ENCODE measurements around the gene TEAD4. TPM values are rescaled to one million over a fixed set of nuclear protein-coding genes. Genes with fewer than 3 reads are reported as not detected.

TEAD4 gene
- total RNA-seq, 4 donors from 2014 or later = 4.7 to 26.7 (median 25.0) TPM

GRCh38 chr12:3086211-3086610 lies 127.0 kb downstream of the TEAD4 start:
- 75 to 76% methylated on average over 3 to 4 of the region's 4 CpGs for WGBS, 2 donors (ENCODE audit: low coverage in 1 of 2)
- Histone ChIP-seq H3K27me3 (no peaks in the 10 kb centered on the region), H3K4me1 (peaks cover 0 to 39% (median 0%) of the 10 kb centered on the region in 3 donors), H3K9me3 (no peaks in the 10 kb centered on the region), H3K27ac (peak overlapping the region in 2 of 4 donors; percentile 2 to 4), H3K4me3 (no peak overlapping the region), H3K36me3 (peaks cover 0 to 26% of the 10 kb centered on the region in 2 donors)
- no peak for TF ChIP-seq POLR2AphosphoS5 (IDR thresholded peaks at IDR 0.05)
- TF ChIP-seq POLR2A (IDR thresholded peaks at IDR 0.05) = no peak
- TF ChIP-seq EP300 (IDR thresholded peaks at IDR 0.05) = no peak
- no peak for TF ChIP-seq CTCF (IDR thresholded peaks at IDR 0.05)
- no peak for ATAC-seq

- H3K27ac ChIP-seq = peak overlapping the region in 1 of 4 donors; percentile 2
- H3K36me3 ChIP-seq = peaks cover 0 to 25% of the 10 kb centered on the region in 2 donors
- no peak for ATAC-seq
- WGBS, 2 donors (ENCODE audit: low coverage in 1 of 2) = 80 to 82% methylated on average over 1 to 6 of the region's 9 CpGs
- no peak overlapping the region for H3K4me3 ChIP-seq
- no peaks in the 10 kb centered on the region for H3K27me3 ChIP-seq
- TF ChIP-seq POLR2AphosphoS5 (IDR thresholded peaks at IDR 0.05) = no peak
- TF ChIP-seq CTCF (IDR thresholded peaks at IDR 0.05) = no peak
- no peak for TF ChIP-seq EP300 (IDR thresholded peaks at IDR 0.05)
- no peak for TF ChIP-seq POLR2A (IDR thresholded peaks at IDR 0.05)
- H3K4me1 ChIP-seq = peaks cover 0 to 43% (median 0%) of the 10 kb centered on the region in 3 donors
- H3K9me3 ChIP-seq = no peaks in the 10 kb centered on the region
Observed at GRCh38 chr12:3086729-3087323, 127.6 kb downstream of the TEAD4 start.

- H3K27me3 ChIP-seq = no peaks in the 10 kb centered on the region
- H3K4me1 ChIP-seq = peaks cover 0 to 50% (median 0%) of the 10 kb centered on the region in 3 donors
- peaks cover 0 to 33% of the 10 kb centered on the region in 2 donors for H3K36me3 ChIP-seq
- H3K4me3 ChIP-seq = no peak overlapping the region
- TF ChIP-seq POLR2A (IDR thresholded peaks at IDR 0.05) = no peak
- TF ChIP-seq POLR2AphosphoS5 (IDR thresholded peaks at IDR 0.05) = no peak
- no peak for TF ChIP-seq CTCF (IDR thresholded peaks at IDR 0.05)
- no peak for TF ChIP-seq EP300 (IDR thresholded peaks at IDR 0.05)
- no peak overlapping the region for H3K27ac ChIP-seq
- no peaks in the 10 kb centered on the region for H3K9me3 ChIP-seq
- ATAC-seq = no peak
- WGBS, 2 donors (ENCODE audit: low coverage in 1 of 2) = 72 to 76% methylated on average over 2 to 4 of the region's 11 CpGs
Observed at GRCh38 chr12:3087758-3088650, 128.8 kb downstream of the TEAD4 start.

DNA sequence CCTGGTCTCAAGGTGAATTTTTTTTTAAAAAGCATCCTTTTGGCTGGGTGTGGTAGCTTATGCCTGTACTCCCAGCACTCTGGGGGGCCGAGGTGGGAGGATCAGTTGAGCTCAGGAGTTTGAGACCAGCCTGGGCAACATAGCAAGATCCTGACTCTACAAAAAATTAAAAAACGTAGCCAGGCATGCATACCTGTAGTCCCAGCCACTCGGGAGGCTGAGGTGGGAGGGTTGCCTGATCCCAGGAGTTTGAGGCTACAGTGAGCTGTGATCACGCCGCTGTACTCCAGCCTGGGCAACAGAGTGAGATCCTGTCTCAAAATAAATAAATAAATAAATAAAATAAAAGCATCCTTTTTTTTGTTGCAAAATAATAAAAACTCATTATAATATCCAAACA lies 130.4 kb downstream of the TEAD4 start:
- Histone ChIP-seq H3K4me1 (peaks cover 0 to 37% (median 0%) of the 10 kb centered on the region in 3 donors), H3K4me3 (no peak overlapping the region), H3K27ac (no peak overlapping the region), H3K9me3 (no peaks in the 10 kb centered on the region), H3K27me3 (no peaks in the 10 kb centered on the region), H3K36me3 (peaks cover 0 to 29% of the 10 kb centered on the region in 2 donors)
- no peak for ATAC-seq
- no peak for TF ChIP-seq EP300 (IDR thresholded peaks at IDR 0.05)
- TF ChIP-seq POLR2AphosphoS5 (IDR thresholded peaks at IDR 0.05) = no peak
- TF ChIP-seq POLR2A (IDR thresholded peaks at IDR 0.05) = no peak
- no peak for TF ChIP-seq CTCF (IDR thresholded peaks at IDR 0.05)
- WGBS, 2 donors (ENCODE audit: low coverage in 1 of 2) = 97 to 100% methylated on average over 2 to 4 of the region's 5 CpGs

Small RNA genes lying within 50 kb of the gene (small RNA-seq; reads per million reads assigned to genes)
- 0 reads per million in 4 donors for gene RNU6-1315P

Other genes with a start within 250 kb of the TEAD4 start
- 10 to 100 TPM; 34.7 to 47.0 (median 41.1) TPM for gene FKBP4, start 164.4 kb upstream of the TEAD4 start, total RNA-seq
- gene ITFG2, start 146.7 kb upstream of the TEAD4 start, total RNA-seq = 10 to 100 TPM; 11.9 to 29.0 (median 22.1) TPM
- gene NRIP2, start 124.4 kb upstream of the TEAD4 start, total RNA-seq = 1 to 10 TPM; 1.4 to 5.7 (median 1.9) TPM
- not detected for gene TEX52, start 102.4 kb upstream of the TEAD4 start, total RNA-seq
- 1 to 10 TPM in 2 of 4 donors, not detected in 2; 1.3 to 1.7 TPM for gene FOXM1, start 82.2 kb upstream of the TEAD4 start, total RNA-seq
- gene RHNO1, start 82.2 kb upstream of the TEAD4 start, total RNA-seq = 10 to 100 TPM in 2 of 4 donors, 1 to 10 TPM in 2; 8.2 to 12.5 (median 9.5) TPM
- gene TULP3, start 68.5 kb upstream of the TEAD4 start, total RNA-seq = 10 to 100 TPM; 25.2 to 41.4 (median 25.7) TPM
- 10 to 100 TPM; 19.5 to 30.2 (median 26.0) TPM for gene TSPAN9, start 118.0 kb downstream of the TEAD4 start, total RNA-seq